Esophagus muscularis mucosa (tissue), 4 donors: Measurements from ENCODE around the gene GSG1L.

Source experiments
- EP300 ChIP-seq: sonication (generic); formaldehyde crosslinking; IDR thresholded peaks from one replicate; pipeline ENCODE4 v1.6.1; 2017; ENCODE audit warnings: antibody characterized with exemption
- POLR2A ChIP-seq: fragments of 450-650 bp; IDR thresholded peaks from one replicate; pipeline ENCODE4 v1.6.1; 2017; ENCODE audit warnings: antibody characterized with exemption, moderate library complexity, mild to moderate bottlenecking, low read depth
- POLR2AphosphoS5 ChIP-seq, 2 donors: sonication (generic); formaldehyde crosslinking; IDR thresholded peaks; one replicate each; pipeline ENCODE4 v1.6.1; 2017; ENCODE audit warnings: antibody characterized with exemption in 2 of 2
- TF ChIP-seq, protein P1 (sequence below), 3 experiments: fragments of 200-600 bp in 2 of 3; fragments of 450-650 bp in 1 of 3; sonication (generic) in 2 of 3; IDR thresholded peaks; one replicate each; pipeline ENCODE4 v1.5.1; 2017 to 2019; ENCODE audit warnings: antibody characterized with exemption in 3 of 3, mild to moderate bottlenecking in 2 of 3, moderate library complexity in 1 of 3

DNA sequence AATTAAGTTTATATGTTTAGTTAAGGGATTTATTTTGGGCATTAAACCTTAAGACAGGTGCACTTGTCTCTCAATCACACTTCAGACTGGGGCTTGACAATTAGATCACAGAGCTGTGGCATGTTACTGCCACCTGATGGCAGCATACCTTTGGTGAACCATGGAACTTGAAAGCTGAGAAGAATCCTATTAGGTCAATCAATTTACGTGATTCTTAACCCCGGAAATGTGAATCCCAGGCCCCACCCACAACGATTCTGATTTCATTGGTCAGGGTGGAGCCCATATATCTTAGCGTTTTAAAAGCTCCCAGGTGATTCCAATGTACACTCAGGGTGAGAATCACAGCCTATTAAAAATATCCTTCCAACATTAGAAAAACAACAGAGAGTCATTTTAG lies 91.0 kb downstream of the GSG1L start:
- TF ChIP-seq, protein P1, sequence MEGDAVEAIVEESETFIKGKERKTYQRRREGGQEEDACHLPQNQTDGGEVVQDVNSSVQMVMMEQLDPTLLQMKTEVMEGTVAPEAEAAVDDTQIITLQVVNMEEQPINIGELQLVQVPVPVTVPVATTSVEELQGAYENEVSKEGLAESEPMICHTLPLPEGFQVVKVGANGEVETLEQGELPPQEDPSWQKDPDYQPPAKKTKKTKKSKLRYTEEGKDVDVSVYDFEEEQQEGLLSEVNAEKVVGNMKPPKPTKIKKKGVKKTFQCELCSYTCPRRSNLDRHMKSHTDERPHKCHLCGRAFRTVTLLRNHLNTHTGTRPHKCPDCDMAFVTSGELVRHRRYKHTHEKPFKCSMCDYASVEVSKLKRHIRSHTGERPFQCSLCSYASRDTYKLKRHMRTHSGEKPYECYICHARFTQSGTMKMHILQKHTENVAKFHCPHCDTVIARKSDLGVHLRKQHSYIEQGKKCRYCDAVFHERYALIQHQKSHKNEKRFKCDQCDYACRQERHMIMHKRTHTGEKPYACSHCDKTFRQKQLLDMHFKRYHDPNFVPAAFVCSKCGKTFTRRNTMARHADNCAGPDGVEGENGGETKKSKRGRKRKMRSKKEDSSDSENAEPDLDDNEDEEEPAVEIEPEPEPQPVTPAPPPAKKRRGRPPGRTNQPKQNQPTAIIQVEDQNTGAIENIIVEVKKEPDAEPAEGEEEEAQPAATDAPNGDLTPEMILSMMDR (IDR thresholded peaks at IDR 0.05), result peak; percentile 36 to 47 (median 45)
- TF ChIP-seq POLR2AphosphoS5 (IDR thresholded peaks at IDR 0.05) (no peak), POLR2A (no peak), EP300 (no peak)
